HG02642 (cell line): ENCODE measurements around the gene GLG1.
"Not testable (repeated sequence)": the region's sequence is repeated elsewhere in the genome, so short reads cannot be mapped to it uniquely, and the experiment has no call there.

Experiments used
- ATAC-seq: cut with Tn5 transposase; IDR thresholded peaks from one replicate; pipeline ENCODE4 v1.9.1; 2021; ENCODE audit warnings: mild to moderate bottlenecking; ENCODE audit not compliant: unreplicated experiment, poor library complexity

The GLG1 gene

GRCh38 chr16:74417897-74418296, 189.0 kb downstream of the GLG1 start:
- ATAC-seq = not testable (repeated sequence)

- ATAC-seq = not testable (repeated sequence)
These were observed 193.0 kb downstream of the GLG1 start for GRCh38 chr16:74413920-74414319.

GRCh38 chr16:74413485-74413884, 193.4 kb downstream of the GLG1 start:
- ATAC-seq = not testable (repeated sequence)

- ATAC-seq = not testable (repeated sequence)
These were observed 194.0 kb downstream of the GLG1 start for GRCh38 chr16:74412775-74413390.

GRCh38 chr16:74412138-74412774, 194.7 kb downstream of the GLG1 start:
- ATAC-seq = not testable (repeated sequence)

GRCh38 chr16:74410981-74411380, 195.9 kb downstream of the GLG1 start:
- ATAC-seq = not testable (repeated sequence)

GRCh38 chr16:74410057-74410957, 196.6 kb downstream of the GLG1 start:
- ATAC-seq = not testable (repeated sequence)

- not testable (repeated sequence) for ATAC-seq
These were observed 197.5 kb downstream of the GLG1 start for GRCh38 chr16:74409185-74409981.

- ATAC-seq = not testable (repeated sequence)
These were observed 199.6 kb downstream of the GLG1 start for GRCh38 chr16:74407362-74407705.

- not testable (repeated sequence) for ATAC-seq
These were observed 200.1 kb downstream of the GLG1 start for GRCh38 chr16:74406600-74407361.

GRCh38 chr16:74404148-74404933, 202.6 kb downstream of the GLG1 start:
- not testable (repeated sequence) for ATAC-seq

- ATAC-seq = not testable (repeated sequence)
These were observed 206.7 kb downstream of the GLG1 start for GRCh38 chr16:74400238-74400637.

- ATAC-seq = not testable (repeated sequence)
These were observed 208.6 kb downstream of the GLG1 start for GRCh38 chr16:74398212-74398895.
